Endothelial cell of umbilical vein (primary cell): ENCODE results near the gene TSC22D1. TPM values are rescaled to one million over a fixed set of nuclear protein-coding genes. Genes with fewer than 3 reads are reported as not detected.

Experiments
- BruUV-seq: library from RNA; stranded (reverse); fragments of 400-500 nt; replicated peaks from 2 replicates; lab custom pipeline; 2021; lab: Mats Ljungman, UMichigan
- CTCF ChIA-PET: fragments of 300-600, 350-600 bp; sonication (Branson Sonifier 250); formaldehyde crosslinking; loops from one replicate; lab custom pipeline; 2021; ENCODE audit warnings: antibody characterized with exemption, inconsistent platforms; lab: Charles Lee
- POLR2A ChIA-PET: fragments of 300-600, 350-600 bp; sonication (Branson Sonifier 250); formaldehyde crosslinking; loops from one replicate; lab custom pipeline; 2021; ENCODE audit warnings: antibody characterized with exemption, inconsistent platforms; lab: Charles Lee
- DNase-seq: peaks from one replicate; pipeline ENCODE4 v3.0.0-alpha.2; 2011; ENCODE audit warnings: low read depth, low spot score
- FAIRE-seq: peaks from 2 replicates; lab custom pipeline; 2011; peaks lifted over from hg19 to GRCh38; lab: Jason Lieb, UNC
- H2AFZ ChIP-seq: 2 replicates; pipeline ENCODE4 v1.6.0; 2012; ENCODE audit warnings: low read depth, low read length, control low read depth, inconsistent platforms
- H3K27ac ChIP-seq: 2 replicates; pipeline ENCODE4 v1.5.1; 2011; ENCODE audit warnings: low read depth, mild to moderate bottlenecking, control low read depth, low read length, moderate library complexity; ENCODE audit not compliant: insufficient read depth
- H3K27me3 ChIP-seq, 2 experiments: 2 replicates each; pipeline versions ENCODE4 v1.6.0 to v1.6.1; 2011; ENCODE audit warnings: low read length in 2 of 2, mixed read lengths in 1 of 2; ENCODE audit not compliant: control insufficient read depth in 2 of 2, insufficient read depth in 2 of 2
- H3K36me3 ChIP-seq, 2 experiments: 2 replicates in 1 of 2; 3 replicates in 1 of 2; pipeline ENCODE4 v1.5.1; 2011; ENCODE audit warnings: low read length in 2 of 2, mild to moderate bottlenecking in 1 of 2, moderate library complexity in 1 of 2; ENCODE audit not compliant: control insufficient read depth in 2 of 2, insufficient read depth in 2 of 2; ENCODE audit errors: extremely low read depth in 1 of 2
- H3K4me1 ChIP-seq: 3 replicates; pipeline ENCODE4 v1.5.1; 2011; ENCODE audit warnings: mild to moderate bottlenecking, low read length; ENCODE audit not compliant: control insufficient read depth, insufficient read depth; ENCODE audit errors: extremely low read depth
- H3K4me2 ChIP-seq: 2 replicates; pipeline ENCODE4 v1.6.1; 2011; ENCODE audit warnings: low read length, control low read depth, mixed read lengths; ENCODE audit not compliant: insufficient read depth
- H3K4me3 ChIP-seq, 3 experiments: fragments of 200-600 bp in 1 of 3; sonication (generic), shearing (Covaris generic) in 1 of 3; replicated peaks in 1 of 3; 2 replicates each; pipeline ENCODE4 v1.5.1; 2011 to 2016; ENCODE audit warnings: control low read depth in 3 of 3, low read length in 3 of 3, mild to moderate bottlenecking in 2 of 3, inconsistent platforms in 1 of 3, low read depth in 1 of 3, moderate library complexity in 1 of 3; ENCODE audit not compliant: insufficient read depth in 1 of 3
- H3K79me2 ChIP-seq: 2 replicates; pipeline ENCODE4 v1.6.0; 2012; ENCODE audit warnings: low read length, inconsistent platforms; ENCODE audit not compliant: control insufficient read depth, insufficient read depth
- H3K9ac ChIP-seq: replicated peaks from 2 replicates; pipeline ENCODE3; 2011; ENCODE audit warnings: low read length, control low read depth; ENCODE audit not compliant: insufficient read depth; ENCODE audit errors: extremely low read depth
- H3K9me1 ChIP-seq: replicated peaks from 3 replicates; pipeline ENCODE4 v1.6.0; 2011; ENCODE audit warnings: mild to moderate bottlenecking, low read length; ENCODE audit not compliant: control insufficient read depth, insufficient read depth; ENCODE audit errors: extremely low read depth
- H3K9me3 ChIP-seq: replicated peaks from 2 replicates; pipeline ENCODE4 v1.5.1; 2012; ENCODE audit warnings: low read length, inconsistent platforms; ENCODE audit not compliant: control insufficient read depth, insufficient read depth
- H4K20me1 ChIP-seq: replicated peaks from 2 replicates; pipeline ENCODE3; 2011; ENCODE audit warnings: mild to moderate bottlenecking, low read length; ENCODE audit not compliant: control insufficient read depth, insufficient read depth; ENCODE audit errors: extremely low read depth
- EZH2 ChIP-seq: IDR thresholded peaks from 2 replicates; pipeline ENCODE4 v1.6.1; 2012; ENCODE audit warnings: borderline replicate concordance, low read depth, mild to moderate bottlenecking, moderate library complexity, low read length, inconsistent platforms; ENCODE audit not compliant: severe bottlenecking
- FOS ChIP-seq: IDR thresholded peaks from 2 replicates; pipeline ENCODE4 v1.6.1; 2011; ENCODE audit warnings: mild to moderate bottlenecking, low read length, moderate library complexity, borderline replicate concordance; ENCODE audit not compliant: insufficient read depth
- GATA2 ChIP-seq: IDR thresholded peaks from 2 replicates; pipeline ENCODE4 v1.7.0; 2011; ENCODE audit warnings: low read depth, mild to moderate bottlenecking, moderate library complexity, mixed read lengths, low read length; ENCODE audit not compliant: insufficient read length, insufficient read depth
- JUN ChIP-seq: IDR thresholded peaks from 2 replicates; pipeline ENCODE4 v1.6.1; 2011; ENCODE audit warnings: borderline replicate concordance, low read depth; ENCODE audit not compliant: insufficient read length, insufficient read depth
- MYC ChIP-seq: IDR thresholded peaks from one replicate; pipeline ENCODE4 v1.6.1; 2011; ENCODE audit warnings: mild to moderate bottlenecking, low read depth, low read length
- POLR2A ChIP-seq: IDR thresholded peaks from 2 replicates; pipeline ENCODE4 v1.6.1; 2012; ENCODE audit warnings: low read depth, mild to moderate bottlenecking, control low read depth, low read length
- POLR2AphosphoS5 ChIP-seq: IDR thresholded peaks from 2 replicates; pipeline ENCODE4 v1.6.1; 2012; ENCODE audit warnings: low read depth, mild to moderate bottlenecking, control low read depth, low read length, moderate library complexity; ENCODE audit not compliant: insufficient read depth
- dilution Hi-C: fragments of 300-500 bp; cut with MboI; formaldehyde crosslinking; loops from one replicate; pipeline ENCODE4 v1.15.0; 2019; ENCODE audit warnings: low sequenced_read_pairs; ENCODE audit not compliant: extremely low pct_ligation_motif_present
- intact Hi-C: fragments of 100-400 bp; cut with micrococcal nuclease; formaldehyde crosslinking; loops from one replicate; pipeline ENCODE4 v1.10.0; 2022
- polyA plus RNA-seq, 4 experiments: library from polyadenylated mRNA; depleted of rRNA in 3 of 4; stranded (reverse) in 3 of 4; unstranded in 1 of 4; fragments of >200 nt; gene quantifications; 2 replicates each; pipeline versions ENCODE4 v1.2.1 to v1.2.3, GENCODE V29; 2011 to 2012; ENCODE audit warnings: missing spikeins in 1 of 4
- total RNA-seq: library from RNA; stranded (reverse); gene quantifications from 2 replicates; pipeline ENCODE4 v1.2.3, GENCODE V29; 2021
- TF ChIP-seq, protein P1 (sequence below), 2 donors: IDR thresholded peaks; 1 replicate in 1 of 2; 2 replicates in 1 of 2; pipeline ENCODE4 v1.5.1; 2011; ENCODE audit warnings: low read length in 2 of 2, mild to moderate bottlenecking in 2 of 2, moderate library complexity in 2 of 2, control low read depth in 1 of 2, inconsistent platforms in 1 of 2, low read depth in 1 of 2; ENCODE audit not compliant: insufficient read depth in 1 of 2; ENCODE audit errors: extremely low read depth in 1 of 2
- TF ChIP-seq, protein P2 (sequence below): IDR thresholded peaks from 2 replicates; pipeline ENCODE4 v1.6.1; 2011; ENCODE audit not compliant: insufficient read depth, insufficient read length

TSC22D1 gene
- total and polyA plus RNA-seq, 2 donors (not counting 3 experiments of a cell fraction or from before 2014, with no cell fraction given), result 47.7 to 51.8 TPM

DNA sequence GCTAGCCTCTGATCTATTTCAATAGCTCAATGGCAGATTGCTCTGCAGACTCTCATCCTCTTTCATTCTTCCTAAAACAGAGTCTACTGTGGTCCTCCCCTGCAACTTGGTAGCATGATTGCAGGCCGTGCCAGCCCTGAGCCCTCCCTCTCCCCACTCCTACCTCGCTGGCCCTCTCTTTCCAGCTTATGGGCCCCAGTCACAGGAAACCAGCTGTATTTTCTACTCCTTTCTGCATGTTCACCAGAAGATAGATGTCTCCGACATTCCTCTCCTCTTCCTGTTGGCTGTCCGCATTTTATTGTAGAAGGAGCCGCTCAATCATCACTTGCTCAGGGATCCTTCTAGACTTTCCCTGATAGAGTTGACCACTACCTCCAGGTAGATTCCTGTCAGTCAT lies 152.3 kb downstream of the TSC22D1 start:
- FAIRE-seq (no peak), DNase-seq (no peak)
- intact Hi-C loops (no loop called here), dilution Hi-C loops (no loop called here)
- H3K9me1 ChIP-seq, result no peaks in the 10 kb centered on the region
- H3K4me3 ChIP-seq, result no peak overlapping the region
- H3K27me3 ChIP-seq, result peaks cover 4 to 5% of the 10 kb centered on the region in 2 experiments
- no peaks in the 10 kb centered on the region for H4K20me1 ChIP-seq
- BruUV-seq, result no TSS peak
- H3K27ac ChIP-seq, result no peak overlapping the region
- no peak overlapping the region for H3K4me2 ChIP-seq
- no peak overlapping the region for H2AFZ ChIP-seq
- H3K9me3 ChIP-seq, result no peaks in the 10 kb centered on the region
- CTCF ChIA-PET, result interaction anchor here (0.6 kb wide), 1 partner anchor 16 kb away, joined by 3 read pairs; no protein-coding TSS in a partner anchor
- no peaks in the 10 kb centered on the region for H3K4me1 ChIP-seq
- POLR2A ChIA-PET, result no interaction called here
- H3K79me2 ChIP-seq, result no peaks in the 10 kb centered on the region
- TF ChIP-seq POLR2A (no peak), EZH2 (no peak), POLR2AphosphoS5 (no peak), FOS (no peak), MYC (no peak), GATA2 (no peak), JUN (no peak)
- TF ChIP-seq, protein P1, sequence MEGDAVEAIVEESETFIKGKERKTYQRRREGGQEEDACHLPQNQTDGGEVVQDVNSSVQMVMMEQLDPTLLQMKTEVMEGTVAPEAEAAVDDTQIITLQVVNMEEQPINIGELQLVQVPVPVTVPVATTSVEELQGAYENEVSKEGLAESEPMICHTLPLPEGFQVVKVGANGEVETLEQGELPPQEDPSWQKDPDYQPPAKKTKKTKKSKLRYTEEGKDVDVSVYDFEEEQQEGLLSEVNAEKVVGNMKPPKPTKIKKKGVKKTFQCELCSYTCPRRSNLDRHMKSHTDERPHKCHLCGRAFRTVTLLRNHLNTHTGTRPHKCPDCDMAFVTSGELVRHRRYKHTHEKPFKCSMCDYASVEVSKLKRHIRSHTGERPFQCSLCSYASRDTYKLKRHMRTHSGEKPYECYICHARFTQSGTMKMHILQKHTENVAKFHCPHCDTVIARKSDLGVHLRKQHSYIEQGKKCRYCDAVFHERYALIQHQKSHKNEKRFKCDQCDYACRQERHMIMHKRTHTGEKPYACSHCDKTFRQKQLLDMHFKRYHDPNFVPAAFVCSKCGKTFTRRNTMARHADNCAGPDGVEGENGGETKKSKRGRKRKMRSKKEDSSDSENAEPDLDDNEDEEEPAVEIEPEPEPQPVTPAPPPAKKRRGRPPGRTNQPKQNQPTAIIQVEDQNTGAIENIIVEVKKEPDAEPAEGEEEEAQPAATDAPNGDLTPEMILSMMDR (IDR thresholded peaks at IDR 0.05; ENCODE audit: extremely low read depth in 1 of 2, insufficient read depth in 1 of 2, low read depth in 1 of 2, low read length in 2 of 2), result no peak
- TF ChIP-seq, protein P2, sequence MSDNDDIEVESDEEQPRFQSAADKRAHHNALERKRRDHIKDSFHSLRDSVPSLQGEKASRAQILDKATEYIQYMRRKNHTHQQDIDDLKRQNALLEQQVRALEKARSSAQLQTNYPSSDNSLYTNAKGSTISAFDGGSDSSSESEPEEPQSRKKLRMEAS, result no peak
- no peak overlapping the region for H3K9ac ChIP-seq
- H3K36me3 ChIP-seq, result no peaks in the 10 kb centered on the region
